Astrocyte of the cerebellum (primary cell): ENCODE data around the gene KCNMA1.

Experiments
- DNase-seq: peaks from one replicate; pipeline ENCODE4 v3.0.0-alpha.2; 2011; ENCODE audit warnings: low read depth
- H3K4me3 ChIP-seq: 2 replicates; pipeline ENCODE4 v1.5.1; 2011; ENCODE audit warnings: mild to moderate bottlenecking, low read depth, low read length, moderate library complexity
- in situ Hi-C: cut with HindIII; loops from 2 replicates; pipeline ENCODE4 v1.10.0; 2017; ENCODE audit warnings: low sequenced_read_pairs
- TF ChIP-seq, protein P1 (sequence below): IDR thresholded peaks from 2 replicates; pipeline ENCODE4 v1.5.1; 2012; ENCODE audit warnings: low read length, low read depth, moderate library complexity, mild to moderate bottlenecking; ENCODE audit errors: missing control alignments

KCNMA1 gene

DNA sequence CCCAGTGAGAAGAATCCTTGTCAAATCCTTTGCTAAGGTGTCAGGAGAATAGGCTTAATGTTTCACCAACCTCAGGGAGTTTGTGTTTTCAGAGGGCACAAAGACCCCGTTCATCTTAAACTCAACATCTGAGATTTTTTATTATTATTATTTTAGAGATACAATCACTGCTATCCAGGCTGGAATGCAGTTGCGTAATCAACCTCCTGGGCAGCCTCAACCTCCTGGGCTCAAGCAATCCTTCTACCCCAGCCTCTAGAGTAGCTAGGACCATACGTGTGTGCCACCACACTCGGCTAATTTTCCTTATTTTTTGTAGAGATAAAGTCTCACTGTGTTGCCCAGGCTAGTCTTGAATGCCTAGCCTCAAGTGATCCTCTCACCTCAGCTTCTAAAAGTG is 599.2 kb downstream of the KCNMA1 start:
- H3K4me3 ChIP-seq = no peak overlapping the region
- no peak for DNase-seq
- in situ Hi-C loops = no loop called here
- TF ChIP-seq, protein P1, sequence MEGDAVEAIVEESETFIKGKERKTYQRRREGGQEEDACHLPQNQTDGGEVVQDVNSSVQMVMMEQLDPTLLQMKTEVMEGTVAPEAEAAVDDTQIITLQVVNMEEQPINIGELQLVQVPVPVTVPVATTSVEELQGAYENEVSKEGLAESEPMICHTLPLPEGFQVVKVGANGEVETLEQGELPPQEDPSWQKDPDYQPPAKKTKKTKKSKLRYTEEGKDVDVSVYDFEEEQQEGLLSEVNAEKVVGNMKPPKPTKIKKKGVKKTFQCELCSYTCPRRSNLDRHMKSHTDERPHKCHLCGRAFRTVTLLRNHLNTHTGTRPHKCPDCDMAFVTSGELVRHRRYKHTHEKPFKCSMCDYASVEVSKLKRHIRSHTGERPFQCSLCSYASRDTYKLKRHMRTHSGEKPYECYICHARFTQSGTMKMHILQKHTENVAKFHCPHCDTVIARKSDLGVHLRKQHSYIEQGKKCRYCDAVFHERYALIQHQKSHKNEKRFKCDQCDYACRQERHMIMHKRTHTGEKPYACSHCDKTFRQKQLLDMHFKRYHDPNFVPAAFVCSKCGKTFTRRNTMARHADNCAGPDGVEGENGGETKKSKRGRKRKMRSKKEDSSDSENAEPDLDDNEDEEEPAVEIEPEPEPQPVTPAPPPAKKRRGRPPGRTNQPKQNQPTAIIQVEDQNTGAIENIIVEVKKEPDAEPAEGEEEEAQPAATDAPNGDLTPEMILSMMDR = no peak

DNA sequence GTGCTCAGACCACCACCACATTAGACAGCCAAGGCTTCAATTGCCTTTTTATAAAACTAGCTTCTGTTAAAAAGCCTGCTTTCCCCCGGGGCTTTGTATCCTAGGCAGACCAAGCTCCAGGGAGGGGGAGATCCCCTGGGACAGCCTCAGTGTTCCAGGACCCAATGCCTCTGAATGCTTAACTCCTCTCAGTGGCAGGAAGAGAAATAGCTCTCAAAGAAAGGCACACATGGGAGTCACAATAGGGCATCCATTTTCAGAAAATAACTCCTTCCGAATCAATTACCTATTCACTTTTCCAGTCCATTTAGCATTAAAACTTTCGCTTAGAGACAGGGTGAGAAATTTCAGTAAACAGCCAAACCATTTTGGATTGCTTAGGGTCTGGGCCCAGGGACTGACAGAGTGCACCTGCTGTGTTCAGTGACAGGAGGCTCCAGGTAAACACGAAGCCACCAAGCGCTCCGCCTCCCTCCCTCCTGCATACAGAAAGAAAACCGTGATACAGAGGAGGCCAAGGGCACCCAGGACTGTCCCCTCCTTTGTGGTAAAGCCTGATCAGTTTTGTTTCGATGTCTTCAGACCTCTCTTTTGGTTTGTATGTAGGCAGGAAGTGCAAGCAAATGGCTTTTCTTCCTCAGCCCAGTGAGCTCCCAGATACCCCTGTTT is 599.7 kb downstream of the KCNMA1 start:
- DNase-seq = no peak
- in situ Hi-C loops = no loop called here
- no peak overlapping the region for H3K4me3 ChIP-seq
- TF ChIP-seq, protein P1 = no peak

DNA sequence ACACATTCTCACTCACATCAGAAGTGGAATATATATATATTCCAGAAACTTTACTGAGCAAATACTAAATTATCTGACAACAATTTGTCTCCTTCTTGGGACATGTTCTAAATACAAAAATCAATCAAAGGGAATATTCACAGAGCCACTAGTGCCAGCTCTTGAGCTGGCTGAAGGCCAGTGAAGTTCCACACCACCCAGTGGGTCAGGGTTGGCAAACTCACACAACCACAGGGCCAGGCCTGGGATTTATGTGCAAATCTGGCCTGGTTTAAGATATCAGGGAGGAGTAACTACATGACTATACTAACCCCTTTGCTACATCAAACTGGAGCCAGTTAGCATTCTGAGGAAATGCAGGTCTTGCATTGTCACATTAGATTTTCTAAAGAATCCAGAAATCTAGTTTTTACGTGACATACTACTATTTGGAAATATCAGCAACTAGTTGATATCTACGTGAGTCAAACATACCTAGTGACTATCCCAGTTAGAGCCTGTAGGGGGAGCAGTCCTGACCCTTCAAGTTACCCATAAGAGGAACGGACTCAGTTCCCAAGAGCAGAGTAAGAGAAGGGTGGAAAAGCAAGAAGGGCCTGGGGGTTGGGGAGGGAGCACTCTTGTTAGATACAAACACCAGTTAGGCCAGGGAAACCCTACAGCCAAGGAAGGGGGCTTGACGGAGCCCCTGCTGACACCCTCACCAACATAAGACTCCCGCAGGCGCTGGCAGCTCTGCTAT is 600.4 kb downstream of the KCNMA1 start:
- TF ChIP-seq, protein P1 = peak; percentile 67
- in situ Hi-C loops = no loop called here
- DNase-seq = no peak
- no peak overlapping the region for H3K4me3 ChIP-seq

DNA sequence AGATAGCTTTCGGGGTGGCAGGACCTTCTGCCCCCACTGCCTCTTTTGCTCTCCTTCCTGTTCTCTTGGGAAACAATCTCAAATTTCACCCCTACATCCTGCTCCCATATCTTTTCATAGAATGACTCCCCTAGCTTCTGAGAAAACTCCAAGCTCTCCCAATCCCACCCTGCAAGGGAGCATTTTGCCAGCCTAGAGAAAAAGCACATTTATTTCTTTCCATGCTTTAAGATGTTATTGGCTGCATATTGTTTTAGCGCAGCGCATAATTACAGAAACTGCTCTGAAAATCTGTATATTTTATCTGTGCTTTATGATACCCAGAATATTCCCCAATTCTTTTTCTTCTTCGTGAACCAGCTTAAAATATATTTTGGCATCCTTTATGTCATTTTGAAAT is 601.3 kb downstream of the KCNMA1 start:
- TF ChIP-seq, protein P1 = no peak
- H3K4me3 ChIP-seq = no peak overlapping the region
- DNase-seq = no peak
- in situ Hi-C loops = no loop called here

DNA sequence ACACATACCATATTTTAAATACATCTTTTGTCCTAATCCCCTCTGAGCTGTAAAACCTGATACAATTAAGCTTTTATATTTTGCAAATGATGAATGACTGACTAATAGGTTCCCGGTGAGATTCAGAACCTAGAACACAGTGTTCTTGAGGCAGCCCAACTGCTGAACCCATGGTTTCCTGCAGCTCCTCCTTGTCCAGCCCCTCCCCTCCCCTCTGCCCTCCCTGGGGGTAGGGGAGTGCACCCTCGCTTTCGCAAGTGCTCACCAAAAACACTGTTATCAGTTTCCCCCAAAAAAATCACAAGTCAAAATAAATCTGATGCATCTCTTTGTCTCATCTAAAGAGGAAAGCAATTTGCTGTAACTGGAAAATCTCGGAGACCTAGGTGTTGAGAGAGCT is 602.8 kb downstream of the KCNMA1 start:
- H3K4me3 ChIP-seq = no peak overlapping the region
- DNase-seq = no peak
- in situ Hi-C loops = no loop called here
- TF ChIP-seq, protein P1 = no peak

DNA sequence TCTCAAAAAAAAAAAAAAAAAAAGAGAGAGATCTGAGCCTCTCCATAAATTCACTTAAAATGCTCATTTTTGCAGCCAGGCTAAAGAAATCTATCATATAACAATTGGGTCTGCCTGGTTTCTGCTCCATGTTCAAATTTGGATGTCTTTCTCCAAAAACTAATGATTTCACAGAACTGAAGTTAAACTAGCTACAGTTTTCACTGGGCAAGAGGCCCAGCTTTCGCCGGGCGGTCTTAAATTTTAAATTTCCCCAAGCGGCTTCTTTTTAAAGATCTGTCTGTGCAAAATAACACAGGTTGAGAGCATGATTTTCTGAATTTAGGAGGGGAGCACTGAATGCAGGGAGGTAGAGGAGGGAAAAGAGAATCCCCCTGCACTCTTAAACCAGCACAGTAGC is 603.4 kb downstream of the KCNMA1 start:
- in situ Hi-C loops = no loop called here

More for the DNA sequence above, 603.4 kb downstream of the KCNMA1 start:
- no peak for DNase-seq
- no peak overlapping the region for H3K4me3 ChIP-seq
- TF ChIP-seq, protein P1 = no peak
